H9 (cell line): ENCODE measurements around the gene KRT3. TPM values are rescaled to one million over a fixed set of nuclear protein-coding genes. Genes with fewer than 3 reads are reported as not detected.

Source experiments
- DNase-seq: peaks from one replicate; pipeline ENCODE4 v3.0.0-alpha.2; 2017
- H2AFZ ChIP-seq: one replicate; pipeline ENCODE4 v1.6.1; 2013; ENCODE audit warnings: mild to moderate bottlenecking, low read length, control low read depth, moderate library complexity
- H2AK5ac ChIP-seq: 2 replicates; pipeline ENCODE4 v1.6.1; 2013; ENCODE audit warnings: low read length, control low read depth, mixed read lengths; ENCODE audit not compliant: insufficient read length
- H2BK120ac ChIP-seq: one replicate; pipeline ENCODE4 v1.6.1; 2013; ENCODE audit warnings: low read depth, mild to moderate bottlenecking, low read length, control low read depth, inconsistent platforms; ENCODE audit not compliant: poor library complexity, severe bottlenecking
- H2BK12ac ChIP-seq: 2 replicates; pipeline ENCODE4 v1.6.1; 2013; ENCODE audit warnings: low read length, control low read depth, mixed read lengths, low read depth; ENCODE audit not compliant: insufficient read length
- H2BK15ac ChIP-seq: 2 replicates; pipeline ENCODE4 v1.6.1; 2013; ENCODE audit warnings: low read depth, low read length, control low read depth
- H2BK20ac ChIP-seq: one replicate; pipeline ENCODE4 v1.6.1; 2013; ENCODE audit warnings: low read depth, mild to moderate bottlenecking, low read length, control low read depth, inconsistent platforms; ENCODE audit not compliant: poor library complexity, severe bottlenecking
- H2BK5ac ChIP-seq: 2 replicates; pipeline ENCODE4 v1.6.1; 2013; ENCODE audit warnings: low read length, control low read depth, mixed read lengths; ENCODE audit not compliant: insufficient read length
- H3K14ac ChIP-seq: 2 replicates; pipeline ENCODE4 v1.6.1; 2013; ENCODE audit warnings: low read length, control low read depth; ENCODE audit not compliant: insufficient read depth
- H3K18ac ChIP-seq: 2 replicates; pipeline ENCODE4 v1.6.1; 2013; ENCODE audit warnings: low read depth, mild to moderate bottlenecking, mixed read lengths, low read length, control low read depth; ENCODE audit not compliant: insufficient read length
- H3K23ac ChIP-seq: 2 replicates; pipeline ENCODE4 v1.6.1; 2013; ENCODE audit warnings: low read length, control low read depth, mixed read lengths, low read depth; ENCODE audit not compliant: insufficient read length
- H3K23me2 ChIP-seq: 2 replicates; pipeline ENCODE4 v1.6.1; 2013; ENCODE audit warnings: low read depth, mild to moderate bottlenecking, mixed read lengths, low read length, control low read depth; ENCODE audit not compliant: insufficient read length, poor library complexity, severe bottlenecking
- H3K27ac ChIP-seq: 2 replicates; pipeline ENCODE4 v1.5.1; 2013; ENCODE audit warnings: low read length, control low read depth, mixed read lengths, low read depth; ENCODE audit not compliant: insufficient read length
- H3K27me3 ChIP-seq: 2 replicates; pipeline ENCODE4 v1.6.1; 2013; ENCODE audit warnings: low read length, control low read depth, inconsistent platforms; ENCODE audit not compliant: insufficient read depth
- H3K4ac ChIP-seq: 2 replicates; pipeline ENCODE4 v1.6.1; 2013; ENCODE audit warnings: low read depth, mild to moderate bottlenecking, control low read depth, inconsistent platforms, low read length, moderate library complexity
- H3K4me1 ChIP-seq: 2 replicates; pipeline ENCODE4 v1.6.1; 2013; ENCODE audit warnings: low read length, control low read depth, inconsistent platforms; ENCODE audit not compliant: insufficient read depth
- H3K4me2 ChIP-seq: 2 replicates; pipeline ENCODE4 v1.6.1; 2013; ENCODE audit warnings: low read length, control low read depth, mixed read lengths; ENCODE audit not compliant: insufficient read length, insufficient read depth
- H3K56ac ChIP-seq: 2 replicates; pipeline ENCODE4 v1.6.1; 2013; ENCODE audit warnings: low read depth, mild to moderate bottlenecking, mixed read lengths, low read length, control low read depth; ENCODE audit not compliant: insufficient read length
- H3K79me1 ChIP-seq: 2 replicates; pipeline ENCODE4 v1.6.1; 2013; ENCODE audit warnings: low read depth, mild to moderate bottlenecking, moderate library complexity, low read length, control low read depth, inconsistent platforms; ENCODE audit not compliant: insufficient read depth, poor library complexity, severe bottlenecking
- H3K79me2 ChIP-seq: 2 replicates; pipeline ENCODE4 v1.6.1; 2013; ENCODE audit warnings: low read length, control low read depth, inconsistent platforms; ENCODE audit not compliant: insufficient read depth
- H3K9ac ChIP-seq: 2 replicates; pipeline ENCODE4 v1.6.1; 2013; ENCODE audit warnings: low read length, control low read depth, mixed read lengths; ENCODE audit not compliant: insufficient read length; ENCODE audit errors: extremely low read depth
- H3K9me3 ChIP-seq: one replicate; pipeline ENCODE4 v1.6.1; 2013; ENCODE audit warnings: low read depth, low read length, inconsistent platforms; ENCODE audit not compliant: control insufficient read depth
- H3T11ph ChIP-seq: one replicate; pipeline ENCODE4 v1.6.1; 2013; ENCODE audit warnings: mild to moderate bottlenecking, low read length, control low read depth, inconsistent platforms
- H4K20me1 ChIP-seq: one replicate; pipeline ENCODE4 v1.6.1; 2013; ENCODE audit not compliant: control insufficient read depth, insufficient read length, insufficient read depth
- H4K5ac ChIP-seq: 2 replicates; pipeline ENCODE4 v1.6.1; 2013; ENCODE audit warnings: low read depth, mild to moderate bottlenecking, mixed read lengths, low read length, control low read depth; ENCODE audit not compliant: insufficient read length
- H4K8ac ChIP-seq: replicated peaks from 2 replicates; pipeline ENCODE4 v1.6.1; 2013; ENCODE audit warnings: low read length, control low read depth, mixed read lengths, low read depth; ENCODE audit not compliant: insufficient read length
- H4K91ac ChIP-seq: 2 replicates; pipeline ENCODE4 v1.6.1; 2013; ENCODE audit warnings: low read depth, mild to moderate bottlenecking, moderate library complexity, mixed read lengths, low read length, control low read depth; ENCODE audit not compliant: insufficient read length
- H3K27ac Mint-ChIP-seq, 3 experiments: 2 replicates in 2 of 3; 3 replicates in 1 of 3; pipeline ENCODE4 v1.8.0; 2020 to 2021; ENCODE audit warnings: mixed read lengths in 3 of 3, mild to moderate bottlenecking in 1 of 3, moderate library complexity in 1 of 3
- H3K27me3 Mint-ChIP-seq: 2 replicates; pipeline ENCODE4 v1.8.0; 2021; ENCODE audit warnings: low read depth, mild to moderate bottlenecking, moderate library complexity, mixed read lengths
- H3K36me3 Mint-ChIP-seq, 3 experiments: 2 replicates in 2 of 3; 3 replicates in 1 of 3; pipeline ENCODE4 v1.8.0; 2020 to 2021; ENCODE audit warnings: low read depth in 3 of 3, mixed read lengths in 3 of 3; ENCODE audit not compliant: insufficient read depth in 1 of 3
- H3K4me1 Mint-ChIP-seq, 2 experiments: 2 replicates each; pipeline ENCODE4 v1.8.0; 2020; ENCODE audit warnings: mixed read lengths in 2 of 2
- H3K4me3 Mint-ChIP-seq, 2 experiments: 2 replicates in 1 of 2; 3 replicates in 1 of 2; pipeline ENCODE4 v1.8.0; 2020 to 2021; ENCODE audit warnings: mild to moderate bottlenecking in 2 of 2, mixed read lengths in 2 of 2, moderate library complexity in 1 of 2
- H3K9me3 Mint-ChIP-seq, 2 experiments: 2 replicates in 1 of 2; 3 replicates in 1 of 2; pipeline ENCODE4 v1.8.0; 2020; ENCODE audit warnings: mild to moderate bottlenecking in 2 of 2, mixed read lengths in 2 of 2, moderate library complexity in 1 of 2
- WGBS: extraction: QIAGEN DNeasy Blood & Tissue Kit; methylation state at CpG from one replicate; pipeline ENCODE4 v1.1.7; 2013; ENCODE audit warnings: missing lambda C conversion rate, low lambda C conversion rate, mixed read lengths; ENCODE audit not compliant: insufficient read length; ENCODE audit errors: extremely low coverage; 5-methylcytosine and 5-hydroxymethylcytosine counted together
- total RNA-seq: library from RNA; stranded (reverse); gene quantifications from 2 replicates; pipeline ENCODE4 v1.2.1, GENCODE V29; 2021
- TF ChIP-seq, protein P1 (sequence below): fragments of 200-600 bp; sonication (generic); conservative IDR thresholded peaks from 3 replicates; pipeline ENCODE4 v1.8.0; 2021; ENCODE audit warnings: antibody characterized with exemption, mild to moderate bottlenecking

Gene KRT3
- total RNA-seq, 1 experiment from 2014 or later: not detected

DNA sequence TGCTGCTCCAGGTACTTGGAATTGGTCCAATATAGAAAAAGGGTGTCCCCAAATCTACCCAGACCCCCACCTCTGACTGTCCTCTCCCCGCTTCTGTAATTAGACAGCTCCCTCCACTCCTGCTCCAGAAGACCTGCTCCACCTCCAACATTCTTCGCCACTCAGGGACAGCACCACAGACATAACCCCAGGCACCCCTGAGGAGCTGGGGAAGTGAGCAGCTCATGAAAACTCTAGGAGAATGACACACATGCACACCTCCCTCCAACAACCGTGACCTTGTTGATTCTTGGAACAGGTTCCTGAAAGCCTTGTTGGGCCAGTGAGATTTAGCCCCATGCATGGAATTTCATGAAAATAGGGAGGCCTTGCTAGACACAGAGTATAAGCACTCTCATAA is 9.8 kb upstream of the KRT3 start:
- Histone ChIP-seq H3K79me2 (no peaks in the 10 kb centered on the region), H2BK15ac (no peak overlapping the region), H4K91ac (no peak overlapping the region), H3K23me2 (no peaks in the 10 kb centered on the region), H2BK12ac (no peak overlapping the region), H3K9ac (no peak overlapping the region), H2BK20ac (no peak overlapping the region), H3K4ac (no peak overlapping the region), H4K20me1 (no peaks in the 10 kb centered on the region), H2BK5ac (no peak overlapping the region), H4K5ac (no peak overlapping the region), H3K79me1 (no peaks in the 10 kb centered on the region), H4K8ac (no peak overlapping the region), H3K56ac (no peak overlapping the region), H3K18ac (no peak overlapping the region), H3T11ph (no peak overlapping the region), H3K27me3 (no peaks in the 10 kb centered on the region), H2AK5ac (no peak overlapping the region), H3K4me1 (peaks cover 2% of the 10 kb centered on the region; the same call in 1 of the 2 replicates), H2BK120ac (no peak overlapping the region), H3K4me2 (no peak overlapping the region), H3K14ac (no peak overlapping the region), H3K9me3 (no peaks in the 10 kb centered on the region), H3K27ac (no peak overlapping the region), H2AFZ (no peak overlapping the region), H3K23ac (no peak overlapping the region)
- Mint-ChIP-seq H3K36me3 (no peaks in the 10 kb centered on the region), H3K27me3 (peaks cover 10% of the 10 kb centered on the region), H3K27ac (no peak overlapping the region; a peak in 1 of 7 replicates), H3K4me1 (peaks cover 27% of the 10 kb centered on the region in 2 experiments), H3K9me3 (no peaks in the 10 kb centered on the region), H3K4me3 (no peak overlapping the region)
- TF ChIP-seq, protein P1, sequence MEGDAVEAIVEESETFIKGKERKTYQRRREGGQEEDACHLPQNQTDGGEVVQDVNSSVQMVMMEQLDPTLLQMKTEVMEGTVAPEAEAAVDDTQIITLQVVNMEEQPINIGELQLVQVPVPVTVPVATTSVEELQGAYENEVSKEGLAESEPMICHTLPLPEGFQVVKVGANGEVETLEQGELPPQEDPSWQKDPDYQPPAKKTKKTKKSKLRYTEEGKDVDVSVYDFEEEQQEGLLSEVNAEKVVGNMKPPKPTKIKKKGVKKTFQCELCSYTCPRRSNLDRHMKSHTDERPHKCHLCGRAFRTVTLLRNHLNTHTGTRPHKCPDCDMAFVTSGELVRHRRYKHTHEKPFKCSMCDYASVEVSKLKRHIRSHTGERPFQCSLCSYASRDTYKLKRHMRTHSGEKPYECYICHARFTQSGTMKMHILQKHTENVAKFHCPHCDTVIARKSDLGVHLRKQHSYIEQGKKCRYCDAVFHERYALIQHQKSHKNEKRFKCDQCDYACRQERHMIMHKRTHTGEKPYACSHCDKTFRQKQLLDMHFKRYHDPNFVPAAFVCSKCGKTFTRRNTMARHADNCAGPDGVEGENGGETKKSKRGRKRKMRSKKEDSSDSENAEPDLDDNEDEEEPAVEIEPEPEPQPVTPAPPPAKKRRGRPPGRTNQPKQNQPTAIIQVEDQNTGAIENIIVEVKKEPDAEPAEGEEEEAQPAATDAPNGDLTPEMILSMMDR: no peak
- no peak for DNase-seq
- no CpG with 5 or more reads among the region's 3 CpGs for WGBS
